Liver (tissue), 9 donors: Measurements from ENCODE around the gene OFD1. TPM values are rescaled to one million over a fixed set of nuclear protein-coding genes. Genes with fewer than 3 reads are reported as not detected.

Experiments used
- DNase-seq: peaks from one replicate; pipeline ENCODE4 v3.0.0-alpha.2; 2017; ENCODE audit warnings: low spot score
- H3K27ac ChIP-seq, 2 donors: one replicate each; pipeline ENCODE4 v1.7.0; 2013; ENCODE audit warnings: inconsistent platforms in 2 of 2, low read length in 2 of 2, control low read depth in 1 of 2, low read depth in 1 of 2, mild to moderate bottlenecking in 1 of 2
- H3K27me3 ChIP-seq, 4 donors: one replicate each; pipeline versions ENCODE4 v1.6.1 to v1.7.0; 2013; ENCODE audit warnings: low read length in 3 of 4, inconsistent platforms in 1 of 4, mild to moderate bottlenecking in 1 of 4, moderate library complexity in 1 of 4; ENCODE audit not compliant: control insufficient read depth in 4 of 4, insufficient read depth in 4 of 4
- H3K36me3 ChIP-seq, 4 donors: one replicate each; pipeline versions ENCODE4 v1.6.1 to v1.7.0; 2013; ENCODE audit warnings: low read length in 3 of 4, mild to moderate bottlenecking in 3 of 4, low read depth in 1 of 4, moderate library complexity in 1 of 4; ENCODE audit not compliant: control insufficient read depth in 4 of 4, insufficient read depth in 3 of 4
- H3K4me1 ChIP-seq, 4 donors: one replicate each; pipeline versions ENCODE4 v1.6.1 to v1.7.0; 2013; ENCODE audit warnings: low read length in 3 of 4, mild to moderate bottlenecking in 3 of 4, moderate library complexity in 1 of 4; ENCODE audit not compliant: control insufficient read depth in 4 of 4, insufficient read depth in 4 of 4
- H3K4me3 ChIP-seq, 3 donors: one replicate each; pipeline versions ENCODE4 v1.6.1 to v1.7.0; 2013; ENCODE audit warnings: low read length in 3 of 3, control low read depth in 1 of 3, low read depth in 1 of 3, mild to moderate bottlenecking in 1 of 3
- H3K9ac ChIP-seq, 2 donors: one replicate each; pipeline ENCODE4 v1.7.0; 2013; ENCODE audit warnings: low read length in 2 of 2, mild to moderate bottlenecking in 2 of 2, moderate library complexity in 2 of 2, control low read depth in 1 of 2, low read depth in 1 of 2
- H3K9me3 ChIP-seq, 4 donors: one replicate each; pipeline versions ENCODE4 v1.6.1 to v1.7.0; 2013; ENCODE audit warnings: low read length in 3 of 4; ENCODE audit not compliant: control insufficient read depth in 4 of 4
- ATF3 ChIP-seq: IDR thresholded peaks from 2 replicates; pipeline ENCODE4 v1.6.1; 2016; ENCODE audit warnings: antibody characterized with exemption
- CTCF ChIP-seq: fragments of 150-350 bp; IDR thresholded peaks from 2 replicates; pipeline ENCODE4 v1.5.1; 2017; ENCODE audit warnings: improper control_type of control experiment, low read depth, low read length; ENCODE audit not compliant: missing input control
- EGR1 ChIP-seq, 2 donors: IDR thresholded peaks; 2 replicates each; pipeline ENCODE4 v1.6.1; 2016 to 2018; ENCODE audit warnings: antibody characterized with exemption in 2 of 2, low read depth in 2 of 2
- FOXA1 ChIP-seq: IDR thresholded peaks from 2 replicates; pipeline ENCODE4 v1.6.1; 2016; ENCODE audit warnings: antibody characterized with exemption
- FOXA2 ChIP-seq: IDR thresholded peaks from 2 replicates; pipeline ENCODE4 v1.6.1; 2016; ENCODE audit warnings: antibody characterized with exemption
- GABPA ChIP-seq, 2 donors: IDR thresholded peaks in 1 of 2; conservative IDR thresholded peaks in 1 of 2; 2 replicates each; pipeline ENCODE4 v1.6.1; 2016; ENCODE audit warnings: antibody characterized with exemption in 2 of 2, mild to moderate bottlenecking in 1 of 2, moderate library complexity in 1 of 2
- HNF4G ChIP-seq: IDR thresholded peaks from 2 replicates; pipeline ENCODE4 v1.6.1; 2016; ENCODE audit warnings: antibody characterized with exemption
- JUND ChIP-seq, 2 donors: IDR thresholded peaks; 2 replicates each; pipeline ENCODE4 v1.6.1; 2016; ENCODE audit warnings: antibody characterized with exemption in 2 of 2
- MAX ChIP-seq: IDR thresholded peaks from 2 replicates; pipeline ENCODE4 v1.6.1; 2016; ENCODE audit warnings: antibody characterized with exemption
- RAD21 ChIP-seq, 2 donors: IDR thresholded peaks; 2 replicates each; pipeline ENCODE4 v1.6.1; 2016; ENCODE audit warnings: antibody characterized with exemption in 2 of 2, mild to moderate bottlenecking in 2 of 2
- REST ChIP-seq: IDR thresholded peaks from 2 replicates; pipeline ENCODE4 v1.6.1; 2016; ENCODE audit warnings: antibody characterized with exemption, mild to moderate bottlenecking
- RXRA ChIP-seq, 2 donors: IDR thresholded peaks; 2 replicates each; pipeline ENCODE4 v1.6.1; 2017 to 2018; ENCODE audit warnings: antibody characterized with exemption in 2 of 2, mild to moderate bottlenecking in 1 of 2
- TAF1 ChIP-seq: conservative IDR thresholded peaks from 2 replicates; pipeline ENCODE4 v1.6.1; 2016; ENCODE audit warnings: antibody characterized with exemption, mild to moderate bottlenecking
- YY1 ChIP-seq: IDR thresholded peaks from 2 replicates; pipeline ENCODE4 v1.6.1; 2016; ENCODE audit warnings: antibody characterized with exemption, mild to moderate bottlenecking
- ZBTB33 ChIP-seq: IDR thresholded peaks from 2 replicates; pipeline ENCODE4 v1.6.1; 2016; ENCODE audit warnings: antibody characterized with exemption
- WGBS: extraction: QIAGEN DNeasy Blood & Tissue Kit; methylation state at CpG from one replicate; pipeline ENCODE4 v1.1.7; 2013; 5-methylcytosine and 5-hydroxymethylcytosine counted together
- polyA plus RNA-seq, 2 donors: library from polyadenylated mRNA; stranded (reverse) in 1 of 2; unstranded in 1 of 2; fragments of 200-250 nt in 1 of 2; fragments of >200 nt in 1 of 2; fragmentation: Nextera tagmentation in 1 of 2; extraction: Ambion mirVana in 1 of 2; gene quantifications; one replicate each; pipeline versions ENCODE4 v1.2.1 to v1.2.3, GENCODE V29; 2013 to 2015
- total RNA-seq, 2 donors: library from RNA; depleted of rRNA; stranded (reverse); fragments of >200 nt; gene quantifications; one replicate each; pipeline ENCODE4 v1.2.3, GENCODE V29; 2014
- donor health status: healthy.
- donor health status: healthy.
- donor health status: healthy.
- donor health status: healthy.
- donor health status: healthy.

The OFD1 gene
- total and polyA plus RNA-seq, 4 donors = 2.9 to 15.7 (median 9.6) TPM

GRCh38 chrX:13695601-13696115 is 38.9 kb upstream of the OFD1 start:
- Histone ChIP-seq H3K27me3 (no peaks in the 10 kb centered on the region), H3K4me1 (peaks cover 5 to 13% (median 7%) of the 10 kb centered on the region in 4 donors), H3K9me3 (no peaks in the 10 kb centered on the region), H3K4me3 (no peak overlapping the region), H3K36me3 (no peaks in the 10 kb centered on the region), H3K27ac (no peak overlapping the region), H3K9ac (no peak overlapping the region)
- TF ChIP-seq ATF3 (no peak), RXRA (IDR thresholded peaks at IDR 0.05) (no peak), REST (no peak), EGR1 (IDR thresholded peaks at IDR 0.05; ENCODE audit: low read depth in 2 of 2) (no peak), RAD21 (IDR thresholded peaks at IDR 0.05) (no peak), HNF4G (no peak), CTCF (no peak), FOXA1 (no peak), TAF1 (no peak), YY1 (no peak), JUND (IDR thresholded peaks at IDR 0.05) (no peak), ZBTB33 (no peak), FOXA2 (no peak)
- WGBS = 94% methylated on average over 4 of the region's 4 CpGs
- no peak for DNase-seq

GRCh38 chrX:13697455-13697854 is 37.1 kb upstream of the OFD1 start:
- H3K27me3 ChIP-seq = no peaks in the 10 kb centered on the region
- H3K36me3 ChIP-seq = no peaks in the 10 kb centered on the region
- H3K27ac ChIP-seq = no peak overlapping the region
- DNase-seq = no peak
- no peak for TF ChIP-seq MAX
- no peak for TF ChIP-seq RAD21 (IDR thresholded peaks at IDR 0.05)
- TF ChIP-seq FOXA2 = no peak
- no peak for TF ChIP-seq GABPA (IDR thresholded peaks at IDR 0.05 in 1 of 2, conservative IDR thresholded peaks at IDR 0.05 in 1 of 2)
- no peak for TF ChIP-seq JUND (IDR thresholded peaks at IDR 0.05)
- no peak overlapping the region for H3K9ac ChIP-seq
- H3K9me3 ChIP-seq = no peaks in the 10 kb centered on the region
- no peak overlapping the region for H3K4me3 ChIP-seq
- WGBS = 92% methylated on average over 2 of the region's 2 CpGs
- peaks cover 3 to 10% (median 6%) of the 10 kb centered on the region in 4 donors for H3K4me1 ChIP-seq
